K562 treated with DMSO at 1 percent for 4 hours (cell line): Measurements from ENCODE around the gene SP5. TPM values are rescaled to one million over a fixed set of nuclear protein-coding genes. Genes with fewer than 3 reads are reported as not detected.

Experiments
- total RNA-seq: library from RNA; unstranded; fragments of 300-600 nt; gene quantifications from 2 replicates; pipeline ENCODE4 v1.2.3, GENCODE V29; 2022; ENCODE audit not compliant: insufficient read depth

SP5 gene
- total RNA-seq, result 4.7 and 5.8 TPM in 2 replicates

DNA sequence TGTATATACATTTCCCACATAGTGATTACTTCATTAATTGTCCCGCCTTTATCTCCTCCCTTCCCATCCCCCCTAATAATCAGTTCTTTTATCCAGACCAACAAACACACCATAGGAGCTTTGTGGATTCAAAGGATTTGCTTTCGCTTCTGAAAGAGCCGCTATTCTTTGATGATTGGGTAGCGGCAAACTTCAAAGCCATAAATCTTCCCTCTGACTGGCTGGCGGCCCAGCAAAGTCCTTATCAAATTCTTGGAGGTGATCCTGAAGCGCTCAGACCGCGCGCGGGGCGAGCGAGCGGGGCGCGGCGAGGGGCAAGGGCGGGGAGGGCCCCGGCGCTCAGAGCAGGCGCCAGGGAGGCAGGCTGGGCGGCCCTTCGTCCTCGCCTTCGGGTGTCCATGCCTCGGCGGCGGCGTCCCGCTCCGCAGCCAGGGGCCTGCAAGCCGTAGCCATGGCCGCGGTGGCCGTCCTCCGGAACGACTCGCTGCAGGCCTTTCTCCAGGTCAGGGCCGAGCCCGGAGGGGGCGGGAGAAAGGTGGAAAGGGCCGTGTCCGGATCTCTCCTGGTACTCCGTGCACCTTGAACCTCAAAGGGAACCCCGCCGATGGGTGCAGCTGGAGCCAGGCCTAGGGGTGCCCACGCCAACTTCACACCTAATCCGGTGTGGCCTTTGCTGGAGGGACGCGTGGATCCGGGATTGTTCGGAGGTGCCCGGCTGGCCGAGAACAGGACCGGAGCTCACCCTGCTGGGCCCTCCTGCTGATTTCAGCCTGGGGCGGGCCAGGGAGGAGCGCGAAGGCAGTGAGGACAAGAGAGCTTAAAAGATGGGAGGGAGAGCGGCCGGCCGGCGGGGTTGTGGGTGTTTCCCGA is at the start of gene SP5:
Gene SP5, plus strand, starts transcription at position 276 of the 870 bp plus-strand sequence. Its CDS starts 176 bp downstream, at position 452.

Other genes with a start within 250 kb of the SP5 start
- gene ERICH2, start 55.0 kb downstream of the SP5 start, total RNA-seq, result 6.5 and 13.3 TPM in 2 replicates
- gene GAD1, start 101.5 kb downstream of the SP5 start, total RNA-seq, result 23.0 and 23.4 TPM in 2 replicates
- gene GORASP2, start 213.9 kb downstream of the SP5 start, total RNA-seq, result 93.6 and 113 TPM in 2 replicates